ENCODE data around the gene RAB20. TPM values are rescaled to one million over a fixed set of nuclear protein-coding genes. Genes with fewer than 3 reads are reported as not detected.

RAB20 gene
- total and polyA plus RNA-seq, 2 donors (not counting 1 experiment from before 2014, with no cell fraction given) = 2.4 to 4.6 TPM

DNA sequence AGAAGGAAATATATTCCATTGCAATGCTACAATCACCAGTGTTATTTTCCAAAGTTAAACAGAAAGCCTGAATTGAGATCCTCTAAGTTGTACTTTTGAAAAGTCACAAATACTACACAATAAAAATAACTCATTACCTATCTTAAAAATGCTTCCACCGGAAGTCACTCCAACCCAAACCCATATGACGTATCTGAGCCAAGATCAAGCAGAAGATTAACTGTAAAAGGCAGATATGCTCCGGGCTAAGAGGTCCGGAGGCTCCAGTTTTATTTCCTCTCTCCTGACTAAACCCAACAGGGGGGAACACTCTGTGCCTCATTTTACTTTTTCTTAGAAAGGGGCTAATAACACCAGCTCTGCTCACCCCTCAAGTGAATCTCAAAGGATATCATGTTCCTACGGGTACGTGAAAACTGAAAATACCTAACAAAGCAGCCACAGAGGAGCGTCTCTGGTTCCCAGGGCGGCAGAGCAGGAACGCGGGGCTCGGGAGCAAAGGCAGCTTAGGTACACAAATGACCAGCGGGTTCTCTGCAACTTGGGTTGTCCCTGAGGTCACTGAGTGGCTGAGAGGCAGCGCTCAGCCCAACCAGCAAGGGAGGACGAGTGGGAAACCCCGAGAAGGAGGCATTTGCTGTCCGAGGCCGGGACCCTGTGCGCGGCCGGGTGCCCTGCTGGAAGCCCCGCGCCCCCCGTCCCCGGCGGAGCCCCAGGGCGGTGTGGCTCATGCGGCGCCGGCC lies 750 bp downstream of the RAB20 start:
- Histone ChIP-seq H3K79me2 (ENCODE audit: control insufficient read depth, insufficient read depth, low read length) (no peaks in the 10 kb centered on the region), H3K4me3 (ENCODE audit: control extremely low read depth in 1 of 5, extremely low read depth in 1 of 5, insufficient read depth in 1 of 5, low read depth in 2 of 5, low read length in 4 of 5) (peak overlapping the region; percentile 59 to 92 (median 70)), H3K9me3 (ENCODE audit: control extremely low read depth in 1 of 3, control insufficient read depth in 2 of 3, insufficient read depth in 1 of 3, low read length in 2 of 3) (peaks cover 0 to 13% (median 0%) of the 10 kb centered on the region in 3 donors), H3K9ac (ENCODE audit: low read length) (peak overlapping the region; percentile 76), H3K27me3 (replicated peaks in 1 of 4; ENCODE audit: control extremely low read depth in 1 of 4, control insufficient read depth in 3 of 4, insufficient read depth in 4 of 4, low read length in 3 of 4) (peaks cover 0 to 5% (median 0%) of the 10 kb centered on the region in 4 experiments), H3K36me3 (replicated peaks in 1 of 2; ENCODE audit: control extremely low read depth in 1 of 2, control insufficient read depth in 1 of 2, extremely low read depth in 1 of 2, insufficient read depth in 2 of 2, low read length in 1 of 2) (no peaks in the 10 kb centered on the region), H3K27ac (ENCODE audit: low read length in 2 of 2) (peak overlapping the region; percentile 12 to 51), H3K4me2 (replicated peaks; ENCODE audit: low read depth, low read length, poor library complexity, severe bottlenecking) (peak overlapping the region; percentile 91), H3K4me1 (ENCODE audit: control insufficient read depth in 2 of 2, insufficient read depth in 2 of 2, low read length in 2 of 2) (peaks cover 16 to 18% of the 10 kb centered on the region in 2 donors), H4K20me1 (ENCODE audit: control insufficient read depth, insufficient read depth, low read length, poor library complexity, severe bottlenecking) (no peaks in the 10 kb centered on the region), H2AFZ (ENCODE audit: insufficient read depth, low read depth, low read length, poor library complexity, severe bottlenecking) (peak overlapping the region; percentile 94)
- ChIA-PET CTCF (interaction anchor here (2.0 kb wide), 1 partner anchor 105 kb away, joined by 12 read pairs; no protein-coding TSS in a partner anchor), POLR2A (no interaction called here)
- no peak for TF ChIP-seq CTCF (IDR thresholded peaks at IDR 0.05)
- TF ChIP-seq EZH2 (IDR thresholded peaks at IDR 0.05; ENCODE audit: borderline replicate concordance, insufficient read depth, low read depth, low read length, poor library complexity, severe bottlenecking) = no peak
- H3K4me1 Mint-ChIP-seq = peaks cover 38% of the 10 kb centered on the region
- DNase-seq = no peak
- H3K9me3 Mint-ChIP-seq (ENCODE audit: insufficient read depth) = no peaks in the 10 kb centered on the region
- peaks cover 10% of the 10 kb centered on the region for H3K27me3 Mint-ChIP-seq
- ATAC-seq (ENCODE audit: low read depth) = no peak
- H3K27ac Mint-ChIP-seq = peak overlapping the region; percentile 59
- intact Hi-C loops (cut with micrococcal nuclease) = loop anchor here (2.0 to 5.0 kb wide), 2 partner anchors 88 to 116 kb away; no protein-coding TSS in a partner anchor
- peak overlapping the region; percentile 87 for H3K4me3 Mint-ChIP-seq
- WGBS (ENCODE audit: insufficient coverage) = 5% methylated on average over 29 of the region's 29 CpGs

- TF ChIP-seq EZH2 (IDR thresholded peaks at IDR 0.05; ENCODE audit: borderline replicate concordance, insufficient read depth, low read depth, low read length, poor library complexity, severe bottlenecking) (no peak), CTCF (IDR thresholded peaks at IDR 0.05) (no peak)
- 95% methylated on average over 5 of the region's 6 CpGs for WGBS (ENCODE audit: insufficient coverage)
- no peak overlapping the region for H3K9ac ChIP-seq (ENCODE audit: low read length)
These were observed 1.5 kb downstream of the RAB20 start for GRCh38 chr13:110559986-110560385.

More at GRCh38 chr13:110559986-110560385, 1.5 kb downstream of the RAB20 start:
- peaks cover 0 to 5% (median 0%) of the 10 kb centered on the region in 4 experiments for H3K27me3 ChIP-seq (replicated peaks in 1 of 4; ENCODE audit: control extremely low read depth in 1 of 4, control insufficient read depth in 3 of 4, insufficient read depth in 4 of 4, low read length in 3 of 4)
- peak overlapping the region; percentile 94 for H2AFZ ChIP-seq (ENCODE audit: insufficient read depth, low read depth, low read length, poor library complexity, severe bottlenecking)
- H3K27ac Mint-ChIP-seq = no peak overlapping the region
- H3K4me1 ChIP-seq (ENCODE audit: control insufficient read depth in 2 of 2, insufficient read depth in 2 of 2, low read length in 2 of 2) = peaks cover 18 to 20% of the 10 kb centered on the region in 2 donors
- DNase-seq (no peak), ATAC-seq (ENCODE audit: low read depth) (no peak)
- H4K20me1 ChIP-seq (ENCODE audit: control insufficient read depth, insufficient read depth, low read length, poor library complexity, severe bottlenecking) = no peaks in the 10 kb centered on the region
- peaks cover 10% of the 10 kb centered on the region for H3K27me3 Mint-ChIP-seq
- H3K4me1 Mint-ChIP-seq = peaks cover 45% of the 10 kb centered on the region
- CTCF ChIA-PET = interaction anchor here (1.0 kb wide), 1 partner anchor 11 kb away, joined by 3 read pairs; no protein-coding TSS in a partner anchor
- peaks cover 0 to 13% (median 0%) of the 10 kb centered on the region in 3 donors for H3K9me3 ChIP-seq (ENCODE audit: control extremely low read depth in 1 of 3, control insufficient read depth in 2 of 3, insufficient read depth in 1 of 3, low read length in 2 of 3)
- H3K4me3 ChIP-seq (ENCODE audit: control extremely low read depth in 1 of 5, extremely low read depth in 1 of 5, insufficient read depth in 1 of 5, low read depth in 2 of 5, low read length in 4 of 5) = no peak overlapping the region
- no peak overlapping the region for H3K27ac ChIP-seq (ENCODE audit: low read length in 2 of 2)
- H3K79me2 ChIP-seq (ENCODE audit: control insufficient read depth, insufficient read depth, low read length) = no peaks in the 10 kb centered on the region
- POLR2A ChIA-PET = no interaction called here
- H3K4me3 Mint-ChIP-seq = peak overlapping the region; percentile 58
- intact Hi-C loops (cut with micrococcal nuclease) = loop anchor here (2.0 to 5.0 kb wide), 2 partner anchors 88 to 117 kb away; no protein-coding TSS in a partner anchor
- H3K4me2 ChIP-seq (replicated peaks; ENCODE audit: low read depth, low read length, poor library complexity, severe bottlenecking) = no peak overlapping the region
- H3K9me3 Mint-ChIP-seq (ENCODE audit: insufficient read depth) = no peaks in the 10 kb centered on the region
- no peaks in the 10 kb centered on the region for H3K36me3 ChIP-seq (replicated peaks in 1 of 2; ENCODE audit: control extremely low read depth in 1 of 2, control insufficient read depth in 1 of 2, extremely low read depth in 1 of 2, insufficient read depth in 2 of 2, low read length in 1 of 2)
